ENCODE results near the gene DOP1A. TPM values are rescaled to one million over a fixed set of nuclear protein-coding genes. Genes with fewer than 3 reads are reported as not detected.

The DOP1A gene
- total and polyA plus RNA-seq, 2 of the 13 experiments (the other 11 are each of a cell fraction or from before 2014, with no cell fraction given), result 5.2 to 16.7 TPM

DNA sequence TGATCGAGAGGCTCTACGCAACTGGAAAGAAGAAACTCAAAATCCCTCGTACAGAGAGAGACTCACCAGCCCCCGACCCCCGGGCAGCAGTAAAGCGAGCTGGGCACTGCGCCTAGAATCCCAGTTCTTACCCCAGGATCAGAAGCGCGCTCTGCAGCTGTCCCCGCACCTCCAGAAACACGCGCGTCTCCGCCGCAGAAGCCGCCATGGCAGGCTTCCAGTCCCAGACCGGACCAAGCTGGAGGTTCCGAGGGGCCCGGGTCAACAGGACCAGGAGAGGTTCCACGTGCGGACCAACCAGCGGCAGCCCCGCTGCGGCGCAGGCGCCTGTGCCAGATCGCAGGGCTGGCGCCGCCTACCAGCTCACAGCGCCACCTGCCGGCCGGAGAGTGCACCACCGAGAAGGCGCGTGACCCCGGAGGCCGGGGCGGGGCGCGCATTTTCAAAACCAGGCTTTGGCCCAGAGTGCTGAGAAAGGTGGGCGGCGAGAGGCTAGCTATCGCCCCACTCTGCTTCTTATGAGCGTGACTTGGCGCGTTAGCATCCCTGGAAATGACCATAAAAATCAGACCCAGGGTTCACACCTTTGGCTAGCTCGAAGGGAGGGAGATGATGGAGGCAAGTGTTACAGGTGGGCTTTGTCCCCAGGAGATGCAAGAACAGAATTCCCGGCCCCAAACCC is 1.8 kb upstream of the DOP1A start, which contains the start of gene UBE3D (continued):
- TF ChIP-seq, protein P1, sequence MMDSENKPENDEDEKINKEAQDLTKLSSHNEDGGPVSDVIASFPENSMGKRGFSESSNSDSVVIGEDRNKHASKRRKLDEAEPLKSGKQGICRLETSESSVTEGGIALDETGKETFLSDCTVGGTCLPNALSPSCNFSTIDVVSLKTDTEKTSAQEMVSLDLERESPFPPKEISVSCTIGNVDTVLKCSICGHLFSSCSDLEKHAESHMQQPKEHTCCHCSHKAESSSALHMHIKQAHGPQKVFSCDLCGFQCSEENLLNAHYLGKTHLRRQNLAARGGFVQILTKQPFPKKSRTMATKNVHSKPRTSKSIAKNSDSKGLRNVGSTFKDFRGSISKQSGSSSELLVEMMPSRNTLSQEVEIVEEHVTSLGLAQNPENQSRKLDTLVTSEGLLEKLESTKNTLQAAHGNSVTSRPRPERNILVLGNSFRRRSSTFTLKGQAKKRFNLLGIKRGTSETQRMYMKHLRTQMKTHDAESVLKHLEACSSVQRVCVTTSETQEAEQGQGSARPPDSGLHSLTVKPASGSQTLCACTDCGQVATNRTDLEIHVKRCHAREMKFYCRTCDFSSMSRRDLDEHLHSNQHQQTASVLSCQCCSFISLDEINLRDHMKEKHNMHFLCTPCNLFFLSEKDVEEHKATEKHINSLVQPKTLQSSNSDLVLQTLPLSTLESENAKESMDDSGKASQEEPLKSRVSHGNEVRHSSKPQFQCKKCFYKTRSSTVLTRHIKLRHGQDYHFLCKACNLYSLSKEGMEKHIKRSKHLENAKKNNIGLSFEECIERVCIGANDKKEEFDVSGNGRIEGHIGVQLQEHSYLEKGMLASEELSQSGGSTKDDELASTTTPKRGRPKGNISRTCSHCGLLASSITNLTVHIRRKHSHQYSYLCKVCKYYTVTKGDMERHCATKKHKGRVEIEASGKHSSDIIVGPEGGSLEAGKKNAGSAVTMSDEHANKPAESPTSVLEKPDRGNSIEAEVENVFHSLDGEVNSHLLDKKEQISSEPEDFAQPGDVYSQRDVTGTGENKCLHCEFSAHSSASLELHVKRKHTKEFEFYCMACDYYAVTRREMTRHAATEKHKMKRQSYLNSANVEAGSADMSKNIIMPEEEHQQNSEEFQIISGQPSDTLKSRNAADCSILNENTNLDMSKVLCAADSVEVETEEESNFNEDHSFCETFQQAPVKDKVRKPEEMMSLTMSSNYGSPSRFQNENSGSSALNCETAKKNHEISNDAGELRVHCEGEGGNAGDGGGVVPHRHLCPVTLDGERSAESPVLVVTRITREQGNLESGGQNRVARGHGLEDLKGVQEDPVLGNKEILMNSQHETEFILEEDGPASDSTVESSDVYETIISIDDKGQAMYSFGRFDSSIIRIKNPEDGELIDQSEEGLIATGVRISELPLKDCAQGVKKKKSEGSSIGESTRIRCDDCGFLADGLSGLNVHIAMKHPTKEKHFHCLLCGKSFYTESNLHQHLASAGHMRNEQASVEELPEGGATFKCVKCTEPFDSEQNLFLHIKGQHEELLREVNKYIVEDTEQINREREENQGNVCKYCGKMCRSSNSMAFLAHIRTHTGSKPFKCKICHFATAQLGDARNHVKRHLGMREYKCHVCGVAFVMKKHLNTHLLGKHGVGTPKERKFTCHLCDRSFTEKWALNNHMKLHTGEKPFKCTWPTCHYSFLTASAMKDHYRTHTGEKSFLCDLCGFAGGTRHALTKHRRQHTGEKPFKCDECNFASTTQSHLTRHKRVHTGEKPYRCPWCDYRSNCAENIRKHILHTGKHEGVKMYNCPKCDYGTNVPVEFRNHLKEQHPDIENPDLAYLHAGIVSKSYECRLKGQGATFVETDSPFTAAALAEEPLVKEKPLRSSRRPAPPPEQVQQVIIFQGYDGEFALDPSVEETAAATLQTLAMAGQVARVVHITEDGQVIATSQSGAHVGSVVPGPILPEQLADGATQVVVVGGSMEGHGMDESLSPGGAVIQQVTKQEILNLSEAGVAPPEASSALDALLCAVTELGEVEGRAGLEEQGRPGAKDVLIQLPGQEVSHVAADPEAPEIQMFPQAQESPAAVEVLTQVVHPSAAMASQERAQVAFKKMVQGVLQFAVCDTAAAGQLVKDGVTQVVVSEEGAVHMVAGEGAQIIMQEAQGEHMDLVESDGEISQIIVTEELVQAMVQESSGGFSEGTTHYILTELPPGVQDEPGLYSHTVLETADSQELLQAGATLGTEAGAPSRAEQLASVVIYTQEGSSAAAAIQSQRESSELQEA (CRISPR knock-in tag; IDR thresholded peaks at IDR 0.05; ENCODE audit: not compliant biosample characterization), result no peak
- TF ChIP-seq MAFF (IDR thresholded peaks at IDR 0.05; ENCODE audit: low read depth, low read length) (no peak), CENPX (CRISPR knock-in tag; IDR thresholded peaks at IDR 0.05) (no peak), MAZ (IDR thresholded peaks at IDR 0.05; ENCODE audit: borderline replicate concordance, low read depth, low read length) (no peak), MAZ (CRISPR knock-in tag; IDR thresholded peaks at IDR 0.05; ENCODE audit: low read depth) (peak; percentile 29; the same call in 1 of the 2 replicates), MED1 (CRISPR knock-in tag; IDR thresholded peaks at IDR 0.05) (peak; percentile 52; the same call in 1 of the 2 replicates), GPN1 (CRISPR knock-in tag; IDR thresholded peaks at IDR 0.05; ENCODE audit: borderline replicate concordance) (peak; percentile 74; the same call in 1 of the 2 replicates)
- TF ChIP-seq, protein P2, sequence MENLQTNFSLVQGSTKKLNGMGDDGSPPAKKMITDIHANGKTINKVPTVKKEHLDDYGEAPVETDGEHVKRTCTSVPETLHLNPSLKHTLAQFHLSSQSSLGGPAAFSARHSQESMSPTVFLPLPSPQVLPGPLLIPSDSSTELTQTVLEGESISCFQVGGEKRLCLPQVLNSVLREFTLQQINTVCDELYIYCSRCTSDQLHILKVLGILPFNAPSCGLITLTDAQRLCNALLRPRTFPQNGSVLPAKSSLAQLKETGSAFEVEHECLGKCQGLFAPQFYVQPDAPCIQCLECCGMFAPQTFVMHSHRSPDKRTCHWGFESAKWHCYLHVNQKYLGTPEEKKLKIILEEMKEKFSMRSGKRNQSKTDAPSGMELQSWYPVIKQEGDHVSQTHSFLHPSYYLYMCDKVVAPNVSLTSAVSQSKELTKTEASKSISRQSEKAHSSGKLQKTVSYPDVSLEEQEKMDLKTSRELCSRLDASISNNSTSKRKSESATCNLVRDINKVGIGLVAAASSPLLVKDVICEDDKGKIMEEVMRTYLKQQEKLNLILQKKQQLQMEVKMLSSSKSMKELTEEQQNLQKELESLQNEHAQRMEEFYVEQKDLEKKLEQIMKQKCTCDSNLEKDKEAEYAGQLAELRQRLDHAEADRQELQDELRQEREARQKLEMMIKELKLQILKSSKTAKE (CRISPR knock-in tag; IDR thresholded peaks at IDR 0.05; ENCODE audit: borderline replicate concordance), result peak; percentile 48; the same call in 1 of the 2 replicates
- TF ChIP-seq, protein P3, sequence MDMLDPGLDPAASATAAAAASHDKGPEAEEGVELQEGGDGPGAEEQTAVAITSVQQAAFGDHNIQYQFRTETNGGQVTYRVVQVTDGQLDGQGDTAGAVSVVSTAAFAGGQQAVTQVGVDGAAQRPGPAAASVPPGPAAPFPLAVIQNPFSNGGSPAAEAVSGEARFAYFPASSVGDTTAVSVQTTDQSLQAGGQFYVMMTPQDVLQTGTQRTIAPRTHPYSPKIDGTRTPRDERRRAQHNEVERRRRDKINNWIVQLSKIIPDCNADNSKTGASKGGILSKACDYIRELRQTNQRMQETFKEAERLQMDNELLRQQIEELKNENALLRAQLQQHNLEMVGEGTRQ (IDR thresholded peaks at IDR 0.05; ENCODE audit: low read depth, low read length), result peak; percentile 13; the same call in 1 of the 2 replicates
- TF ChIP-seq, protein P3 (CRISPR knock-in tag; IDR thresholded peaks at IDR 0.05; ENCODE audit: borderline replicate concordance), result peak; percentile 80; the same call in 1 of the 2 replicates
- TF ChIP-seq, protein P4, sequence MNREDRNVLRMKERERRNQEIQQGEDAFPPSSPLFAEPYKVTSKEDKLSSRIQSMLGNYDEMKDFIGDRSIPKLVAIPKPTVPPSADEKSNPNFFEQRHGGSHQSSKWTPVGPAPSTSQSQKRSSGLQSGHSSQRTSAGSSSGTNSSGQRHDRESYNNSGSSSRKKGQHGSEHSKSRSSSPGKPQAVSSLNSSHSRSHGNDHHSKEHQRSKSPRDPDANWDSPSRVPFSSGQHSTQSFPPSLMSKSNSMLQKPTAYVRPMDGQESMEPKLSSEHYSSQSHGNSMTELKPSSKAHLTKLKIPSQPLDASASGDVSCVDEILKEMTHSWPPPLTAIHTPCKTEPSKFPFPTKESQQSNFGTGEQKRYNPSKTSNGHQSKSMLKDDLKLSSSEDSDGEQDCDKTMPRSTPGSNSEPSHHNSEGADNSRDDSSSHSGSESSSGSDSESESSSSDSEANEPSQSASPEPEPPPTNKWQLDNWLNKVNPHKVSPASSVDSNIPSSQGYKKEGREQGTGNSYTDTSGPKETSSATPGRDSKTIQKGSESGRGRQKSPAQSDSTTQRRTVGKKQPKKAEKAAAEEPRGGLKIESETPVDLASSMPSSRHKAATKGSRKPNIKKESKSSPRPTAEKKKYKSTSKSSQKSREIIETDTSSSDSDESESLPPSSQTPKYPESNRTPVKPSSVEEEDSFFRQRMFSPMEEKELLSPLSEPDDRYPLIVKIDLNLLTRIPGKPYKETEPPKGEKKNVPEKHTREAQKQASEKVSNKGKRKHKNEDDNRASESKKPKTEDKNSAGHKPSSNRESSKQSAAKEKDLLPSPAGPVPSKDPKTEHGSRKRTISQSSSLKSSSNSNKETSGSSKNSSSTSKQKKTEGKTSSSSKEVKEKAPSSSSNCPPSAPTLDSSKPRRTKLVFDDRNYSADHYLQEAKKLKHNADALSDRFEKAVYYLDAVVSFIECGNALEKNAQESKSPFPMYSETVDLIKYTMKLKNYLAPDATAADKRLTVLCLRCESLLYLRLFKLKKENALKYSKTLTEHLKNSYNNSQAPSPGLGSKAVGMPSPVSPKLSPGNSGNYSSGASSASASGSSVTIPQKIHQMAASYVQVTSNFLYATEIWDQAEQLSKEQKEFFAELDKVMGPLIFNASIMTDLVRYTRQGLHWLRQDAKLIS (CRISPR knock-in tag; IDR thresholded peaks at IDR 0.05), result no peak
